Measurements from ENCODE around the gene HAPLN3. TPM values are rescaled to one million over a fixed set of nuclear protein-coding genes. Genes with fewer than 3 reads are reported as not detected.

HAPLN3 gene
- polyA plus RNA-seq, 1 of the 3 experiments (the other 2 are of a cell fraction), result 9.7 TPM

DNA sequence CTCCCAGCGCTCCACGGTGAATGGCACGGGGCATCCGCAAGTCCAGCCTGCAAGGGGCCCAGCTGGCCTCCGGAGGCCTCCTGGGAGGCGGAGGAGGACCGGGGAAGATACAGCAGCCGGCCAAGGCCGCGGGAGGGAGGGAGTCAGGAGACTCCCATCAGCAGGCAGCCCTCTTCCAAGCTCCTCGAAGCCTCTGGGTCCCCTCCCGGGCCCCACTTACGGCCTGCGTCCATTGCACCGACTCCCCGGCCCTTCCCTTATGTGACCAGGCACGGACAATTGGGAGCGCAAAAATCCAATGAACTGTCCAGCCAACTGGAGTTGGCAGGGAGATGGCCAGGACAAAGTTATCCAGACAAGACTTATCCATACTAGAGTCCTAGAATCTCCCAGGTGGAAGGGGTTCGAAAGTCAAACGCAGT, 17.2 kb upstream of the HAPLN3 start:
- CTCF ChIA-PET, result interaction anchor here (0.6 to 1.5 kb wide), 5 partner anchors 9 to 109 kb away, joined by 3 to 6 read pairs (median 4); no protein-coding TSS in a partner anchor
- Histone ChIP-seq H3K4me3 (ENCODE audit: low read depth in 2 of 2, low read length in 1 of 2) (peak overlapping the region; percentile 69 to 94), H3K9me2 (no peaks in the 10 kb centered on the region), H3K27me3 (ENCODE audit: insufficient read depth) (no peaks in the 10 kb centered on the region), H3K27ac (ENCODE audit: low read depth in 2 of 2, low read length in 1 of 2) (peak overlapping the region; percentile 68 to 72), H3K4me2 (peak overlapping the region; percentile 98), H3K4me1 (ENCODE audit: control insufficient read depth in 1 of 2, insufficient read depth in 2 of 2, low read depth in 1 of 2, low read length in 1 of 2) (peaks cover 7 to 9% of the 10 kb centered on the region in 2 experiments; a peak in 2 of 4 replicates), H3F3A (replicated peaks; ENCODE audit: insufficient read depth) (peaks cover 4% of the 10 kb centered on the region), H3K36me3 (replicated peaks in 1 of 2; ENCODE audit: control insufficient read depth in 1 of 2, insufficient read depth in 2 of 2, low read length in 1 of 2) (peaks cover 0 to 12% of the 10 kb centered on the region in 2 experiments), H3K9ac (peak overlapping the region; percentile 95), H3K9me3 (no peaks in the 10 kb centered on the region), H4K20me1 (ENCODE audit: insufficient read depth) (no peaks in the 10 kb centered on the region), H2AFZ (ENCODE audit: low read depth) (peak overlapping the region; percentile 86), H3K79me2 (ENCODE audit: insufficient read depth) (peaks cover 19% of the 10 kb centered on the region; the same call in 1 of the 2 replicates)
- TF ChIP-seq GATA2 (CRISPR knock-in tag; IDR thresholded peaks at IDR 0.05) (no peak), IRF3 (IDR thresholded peaks at IDR 0.05; ENCODE audit: low read depth, low read length) (no peak), FOXM1 (IDR thresholded peaks at IDR 0.05; ENCODE audit: low read depth) (no peak), RCOR1 (IDR thresholded peaks at IDR 0.05; ENCODE audit: low read length) (no peak), SIN3A (IDR thresholded peaks at IDR 0.05; ENCODE audit: borderline replicate concordance, low read depth, low read length) (no peak), JUND (IDR thresholded peaks at IDR 0.05) (no peak), USF2 (IDR thresholded peaks at IDR 0.05; ENCODE audit: borderline replicate concordance, low read depth, low read length) (no peak), RFX5 (IDR thresholded peaks at IDR 0.05; ENCODE audit: low read length) (no peak), USF1 (IDR thresholded peaks at IDR 0.05; ENCODE audit: borderline replicate concordance, low read depth) (no peak), FOSL2 (IDR thresholded peaks at IDR 0.05; ENCODE audit: borderline replicate concordance, low read depth) (no peak), TEAD4 (IDR thresholded peaks at IDR 0.05; ENCODE audit: borderline replicate concordance, insufficient read depth) (no peak), ZBTB33 (IDR thresholded peaks at IDR 0.05; ENCODE audit: borderline replicate concordance, low read depth) (no peak), POLR2AphosphoS5 (IDR thresholded peaks at IDR 0.05; ENCODE audit: low read depth, low read length) (no peak), MXI1 (IDR thresholded peaks at IDR 0.05; ENCODE audit: low read depth, low read length) (no peak)
- TF ChIP-seq, protein P1, sequence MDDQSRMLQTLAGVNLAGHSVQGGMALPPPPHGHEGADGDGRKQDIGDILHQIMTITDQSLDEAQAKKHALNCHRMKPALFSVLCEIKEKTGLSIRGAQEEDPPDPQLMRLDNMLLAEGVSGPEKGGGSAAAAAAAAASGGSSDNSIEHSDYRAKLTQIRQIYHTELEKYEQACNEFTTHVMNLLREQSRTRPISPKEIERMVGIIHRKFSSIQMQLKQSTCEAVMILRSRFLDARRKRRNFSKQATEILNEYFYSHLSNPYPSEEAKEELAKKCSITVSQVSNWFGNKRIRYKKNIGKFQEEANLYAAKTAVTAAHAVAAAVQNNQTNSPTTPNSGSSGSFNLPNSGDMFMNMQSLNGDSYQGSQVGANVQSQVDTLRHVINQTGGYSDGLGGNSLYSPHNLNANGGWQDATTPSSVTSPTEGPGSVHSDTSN (IDR thresholded peaks at IDR 0.05), result no peak
- peak; percentile 64 for DNase-seq
- POLR2A ChIA-PET, result no interaction called here
- WGBS (ENCODE audit: low lambda C conversion rate), result 0% methylated on average over 4 of the region's 20 CpGs

Data from SK-N-SH (cell line).